ENCODE measurements around the gene SREBF1.

The SREBF1 gene

DNA sequence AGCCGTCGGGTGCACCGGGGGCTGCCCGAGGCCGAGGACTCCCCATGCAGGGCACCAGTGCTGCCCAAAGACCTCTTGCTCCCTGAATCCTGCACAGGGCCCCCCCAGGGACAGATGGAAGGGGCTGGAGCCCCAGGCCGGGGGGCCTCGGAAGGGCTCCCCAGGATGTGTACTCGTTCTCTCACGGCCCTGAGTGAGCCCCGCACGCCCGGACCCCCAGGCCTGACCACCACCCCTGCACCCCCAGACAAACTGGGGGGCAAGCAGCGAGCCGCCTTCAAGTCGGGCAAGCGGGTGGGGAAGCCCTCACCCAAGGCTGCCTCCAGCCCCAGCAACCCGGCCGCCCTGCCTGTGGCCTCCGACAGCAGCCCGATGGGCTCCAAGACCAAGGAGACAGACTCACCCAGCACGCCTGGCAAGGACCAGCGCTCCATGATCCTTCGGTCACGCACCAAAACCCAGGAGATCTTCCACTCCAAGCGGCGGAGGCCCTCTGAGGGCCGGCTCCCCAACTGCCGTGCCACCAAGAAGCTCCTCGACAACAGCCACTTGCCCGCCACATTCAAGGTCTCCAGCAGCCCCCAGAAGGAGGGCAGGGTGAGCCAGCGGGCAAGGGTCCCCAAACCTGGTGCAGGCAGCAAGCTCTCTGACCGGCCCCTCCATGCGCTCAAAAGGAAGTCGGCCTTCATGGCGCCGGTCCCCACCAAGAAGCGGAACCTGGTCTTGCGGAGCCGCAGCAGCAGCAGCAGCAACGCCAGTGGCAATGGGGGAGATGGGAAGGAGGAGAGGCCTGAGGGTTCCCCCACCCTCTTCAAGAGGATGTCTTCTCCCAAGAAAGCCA lies 40.6 kb downstream of the SREBF1 start:
- no peak for DNase-seq (ENCODE audit: low spot score)

DNA sequence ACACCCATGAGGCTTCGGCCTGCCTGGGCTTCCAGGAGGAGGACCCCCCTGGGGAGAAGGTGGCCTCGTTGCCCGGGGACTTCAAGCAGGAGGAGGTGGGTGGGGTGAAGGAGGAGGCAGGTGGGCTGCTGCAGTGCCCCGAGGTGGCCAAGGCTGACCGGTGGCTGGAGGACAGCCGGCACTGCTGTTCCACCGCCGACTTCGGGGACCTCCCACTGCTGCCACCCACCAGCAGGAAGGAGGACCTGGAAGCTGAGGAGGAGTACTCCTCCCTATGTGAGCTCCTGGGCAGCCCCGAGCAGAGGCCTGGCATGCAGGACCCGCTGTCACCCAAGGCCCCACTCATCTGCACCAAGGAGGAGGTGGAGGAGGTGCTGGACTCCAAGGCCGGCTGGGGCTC lies 41.5 kb downstream of the SREBF1 start:
- DNase-seq (ENCODE audit: low spot score), result no peak

DNA sequence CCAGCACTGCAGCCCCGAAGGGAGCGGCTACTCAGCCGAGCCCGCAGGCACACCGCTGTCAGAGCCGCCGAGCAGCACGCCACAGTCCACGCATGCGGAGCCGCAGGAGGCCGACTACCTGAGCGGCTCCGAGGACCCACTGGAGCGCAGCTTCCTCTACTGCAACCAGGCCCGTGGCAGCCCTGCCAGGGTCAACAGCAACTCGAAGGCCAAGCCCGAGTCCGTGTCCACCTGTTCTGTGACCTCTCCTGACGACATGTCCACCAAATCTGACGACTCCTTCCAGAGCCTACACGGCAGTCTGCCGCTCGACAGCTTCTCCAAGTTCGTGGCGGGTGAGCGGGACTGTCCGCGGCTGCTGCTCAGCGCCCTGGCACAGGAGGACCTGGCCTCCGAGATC lies 42.4 kb downstream of the SREBF1 start:
- no peak for DNase-seq (ENCODE audit: low spot score)

- no peak for DNase-seq (ENCODE audit: low spot score)
Measured at GRCh38 chr17:17793378-17794214, 43.2 kb downstream of the SREBF1 start.

DNA sequence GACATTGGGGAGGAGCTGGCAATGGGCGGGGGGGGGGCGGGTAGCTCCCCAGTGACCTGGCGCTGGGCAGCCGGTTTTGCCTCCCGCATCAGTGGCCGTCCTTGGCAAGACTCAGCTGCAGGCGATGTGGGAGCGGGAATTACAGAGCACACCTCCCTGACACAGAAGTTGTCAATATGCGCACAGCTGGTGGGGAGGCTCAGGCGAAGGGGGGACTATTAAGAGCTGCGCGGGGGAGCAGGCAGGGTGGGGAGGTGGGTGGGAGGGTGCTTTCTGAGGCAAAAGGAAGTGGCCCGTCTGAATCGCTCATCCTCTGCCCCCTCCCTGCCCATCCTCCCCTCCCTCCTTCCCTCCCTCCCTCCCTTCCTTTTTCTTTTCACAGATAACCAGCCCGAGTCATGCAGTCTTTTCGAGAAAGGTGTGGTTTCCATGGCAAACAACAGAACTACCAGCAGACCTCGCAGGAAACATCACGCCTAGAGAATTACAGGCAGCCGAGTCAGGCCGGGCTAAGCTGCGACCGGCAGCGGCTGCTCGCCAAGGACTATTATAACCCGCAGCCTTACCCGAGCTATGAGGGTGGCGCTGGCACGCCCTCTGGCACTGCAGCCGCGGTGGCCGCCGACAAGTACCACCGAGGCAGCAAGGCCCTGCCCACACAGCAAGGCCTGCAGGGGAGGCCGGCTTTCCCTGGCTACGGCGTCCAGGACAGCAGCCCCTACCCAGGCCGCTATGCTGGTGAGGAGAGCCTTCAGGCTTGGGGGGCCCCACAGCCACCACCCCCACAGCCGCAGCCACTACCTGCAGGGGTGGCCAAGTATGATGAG lies 44.0 kb downstream of the SREBF1 start:
- no peak for DNase-seq (ENCODE audit: low spot score)

GRCh38 chr17:17792037-17792550 lies 44.7 kb downstream of the SREBF1 start:
- peak; percentile 91 for DNase-seq (ENCODE audit: low spot score)

GRCh38 chr17:17790637-17791464 lies 45.9 kb downstream of the SREBF1 start:
- DNase-seq (ENCODE audit: low spot score), result peak; percentile 54

- no peak for DNase-seq (ENCODE audit: low spot score)
Measured at GRCh38 chr17:17789828-17790636, 46.8 kb downstream of the SREBF1 start.

- no peak for DNase-seq (ENCODE audit: low spot score)
Measured at GRCh38 chr17:17789410-17789809, 47.4 kb downstream of the SREBF1 start.

GRCh38 chr17:17788967-17789366 lies 47.8 kb downstream of the SREBF1 start:
- DNase-seq (ENCODE audit: low spot score), result no peak

DNA sequence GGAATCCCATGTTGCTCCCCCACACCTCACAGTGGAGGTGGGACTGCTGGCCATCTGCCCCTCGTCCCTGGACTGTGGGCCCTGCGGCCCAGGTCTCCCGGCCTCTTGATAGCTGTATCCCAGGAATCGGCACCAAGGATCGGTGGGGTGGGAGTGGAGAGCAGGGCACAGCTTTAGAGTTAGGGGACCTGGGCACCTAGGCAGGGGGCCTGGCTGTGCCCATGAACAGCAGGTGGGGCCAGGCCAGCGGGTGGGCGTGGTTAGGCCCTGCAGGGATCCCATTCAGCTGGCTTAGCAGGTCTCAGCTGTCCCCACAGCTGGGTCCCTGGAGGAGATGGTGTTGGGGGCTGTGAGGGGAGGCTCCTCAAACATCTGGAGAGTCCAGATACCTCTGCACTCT lies 49.2 kb downstream of the SREBF1 start:
- DNase-seq (ENCODE audit: low spot score), result no peak

DNA sequence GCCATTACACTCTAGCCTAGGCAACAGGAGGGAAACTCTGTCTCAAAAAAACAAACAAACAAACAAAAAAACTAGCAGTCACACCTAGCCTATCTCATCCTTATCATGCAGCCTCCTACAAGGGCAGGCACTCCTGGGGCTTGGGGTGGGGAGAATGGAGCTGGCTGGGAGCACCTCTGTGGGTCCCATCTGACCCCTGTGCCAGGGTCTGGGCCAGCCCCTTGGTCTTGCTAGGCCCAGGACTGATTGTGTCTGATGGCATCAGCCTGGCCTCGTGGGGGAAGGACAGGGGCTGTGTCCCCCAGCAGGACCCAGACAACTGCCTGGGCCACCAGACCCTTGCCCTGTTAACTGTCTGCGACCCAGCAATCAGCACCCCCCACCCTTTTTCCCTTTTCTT lies 49.8 kb downstream of the SREBF1 start:
- DNase-seq (ENCODE audit: low spot score), result no peak

DNA sequence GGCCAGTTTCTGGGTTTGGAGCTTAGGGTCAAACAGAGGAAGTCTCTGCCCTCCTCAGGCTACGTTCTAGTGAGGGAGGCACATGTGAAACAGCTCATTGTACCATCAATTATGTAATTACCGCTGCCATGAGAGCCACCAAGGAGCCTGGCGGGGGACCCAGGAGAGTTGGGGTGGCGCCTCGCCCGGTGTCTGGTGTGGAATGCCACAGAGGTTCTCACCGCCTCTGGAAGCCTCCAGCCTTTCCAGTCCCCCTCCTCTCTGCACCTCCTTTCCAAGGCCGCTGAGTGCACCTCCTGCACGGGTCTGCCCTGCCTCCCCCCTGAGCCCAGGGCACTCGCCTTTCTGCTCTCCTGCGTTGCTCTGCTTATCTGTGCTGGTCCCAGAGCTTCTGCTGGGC lies 51.4 kb downstream of the SREBF1 start:
- no peak for DNase-seq (ENCODE audit: low spot score)

DNA sequence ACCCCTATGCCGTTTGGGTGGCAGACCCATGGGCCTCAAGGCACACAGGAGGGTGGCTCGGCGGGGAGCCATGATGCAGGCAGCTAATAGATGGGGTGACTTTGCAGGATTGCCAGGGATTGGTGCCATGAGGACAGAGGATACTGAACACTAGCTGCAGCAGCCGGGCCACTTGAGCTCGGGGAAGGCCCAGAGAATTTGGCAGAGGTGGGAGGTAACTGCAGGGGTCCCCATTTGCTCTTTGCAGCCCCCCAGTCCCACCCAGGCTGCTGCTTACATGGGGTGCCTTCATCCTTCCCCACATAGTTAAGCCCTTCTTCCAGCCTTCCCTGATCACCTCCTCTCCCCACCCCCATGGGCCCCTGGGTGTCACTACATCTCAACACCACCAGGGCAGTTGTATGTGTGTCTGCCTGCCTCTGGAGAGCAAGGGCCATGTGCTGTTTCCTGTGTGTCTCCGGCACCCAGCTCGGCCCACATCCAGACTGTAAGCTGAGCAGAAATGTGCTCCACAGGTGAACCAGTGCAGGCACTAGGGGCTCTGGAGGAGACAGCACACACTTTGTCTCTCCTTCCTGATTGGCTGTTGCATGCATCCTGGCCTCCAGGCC lies 52.0 kb downstream of the SREBF1 start:
- DNase-seq (ENCODE audit: low spot score), result peak; percentile 61

DNA sequence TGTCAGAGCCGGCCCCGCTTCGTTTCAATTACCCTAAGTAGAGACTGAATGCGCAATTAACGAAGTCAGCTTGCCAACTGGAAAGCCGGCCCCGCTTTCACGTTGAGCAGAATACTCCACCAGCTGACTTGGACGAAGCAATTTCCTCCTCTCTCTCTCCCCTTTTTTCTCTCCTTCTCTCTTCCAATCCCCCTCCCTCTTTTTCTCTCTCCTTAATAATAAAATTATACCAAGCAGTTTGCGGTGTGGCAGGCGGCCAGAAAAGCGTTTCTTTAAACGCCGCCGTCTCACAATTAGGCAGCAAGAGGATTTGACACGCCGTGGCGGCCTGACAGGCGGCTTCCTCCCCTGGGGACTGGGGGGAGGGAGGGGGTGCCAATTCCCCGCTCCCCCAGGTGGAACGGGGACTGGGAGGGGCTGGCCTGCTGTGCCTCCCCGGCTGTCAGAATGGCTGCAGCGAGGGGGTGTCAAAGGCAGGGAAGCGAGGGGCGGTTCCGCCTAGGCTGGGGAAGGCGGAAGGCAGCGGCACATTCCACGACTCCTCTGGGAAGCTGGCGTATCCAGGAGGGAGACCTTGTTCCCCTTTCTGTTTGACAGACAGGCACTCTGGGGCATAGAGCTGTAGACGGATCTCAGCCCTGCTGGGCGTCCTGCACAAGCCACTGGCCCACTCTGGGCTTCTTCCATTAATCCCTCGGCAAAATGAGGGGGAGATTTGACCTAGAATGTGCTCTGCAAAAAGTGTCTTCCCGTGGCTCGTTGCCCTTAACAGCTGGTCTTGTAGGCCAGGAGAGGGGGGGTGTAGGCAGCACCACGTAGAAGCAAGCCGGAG lies 52.7 kb downstream of the SREBF1 start:
- peak; percentile 68 for DNase-seq (ENCODE audit: low spot score)

DNA sequence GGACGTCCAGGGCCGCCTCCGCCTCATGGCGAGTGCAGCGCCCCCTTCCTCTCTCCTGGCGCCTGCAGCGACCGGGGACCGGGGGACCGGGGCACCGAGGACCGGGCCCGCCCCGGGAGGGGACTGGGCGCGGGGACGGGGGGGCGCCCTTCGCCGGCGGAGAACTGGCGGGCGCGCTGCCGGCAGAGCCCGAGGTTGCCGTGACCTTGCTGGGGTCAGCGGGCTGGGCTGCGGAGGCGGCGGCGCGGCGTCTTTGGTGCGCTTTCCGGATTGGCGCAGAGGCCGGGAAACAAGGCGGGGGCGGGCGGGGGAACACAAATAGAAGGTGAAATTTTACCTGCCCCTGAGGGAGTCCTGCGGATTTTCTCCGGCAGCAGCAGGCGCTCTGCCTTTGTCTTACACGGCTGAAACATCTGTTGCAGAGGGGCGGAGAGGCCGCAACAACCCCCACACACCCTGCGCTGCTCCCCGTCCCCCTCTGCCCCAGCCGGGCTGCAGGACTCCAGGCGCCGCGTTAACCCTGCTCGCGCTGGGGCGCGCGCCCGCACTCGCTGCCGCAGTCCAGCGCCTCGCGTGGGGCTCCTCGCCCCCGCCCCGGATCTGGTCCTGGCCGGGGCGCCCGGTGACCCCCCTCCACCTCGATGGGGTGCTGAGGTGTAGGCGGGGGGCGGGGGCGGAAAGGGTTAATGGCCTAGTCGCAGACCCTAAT lies 53.5 kb downstream of the SREBF1 start:
- DNase-seq (ENCODE audit: low spot score), result peak; percentile 70

GRCh38 chr17:17782523-17783115 lies 54.2 kb downstream of the SREBF1 start:
- DNase-seq (ENCODE audit: low spot score), result peak; percentile 77

Measured in SK-N-DZ (cell line).